ENCODE data around the gene CDK18.
"Not testable (repeated sequence)": the region's sequence is repeated elsewhere in the genome, so short reads cannot be mapped to it uniquely, and the experiment has no call there.

CDK18 gene

GRCh38 chr1:205472737-205473441 lies 31.6 kb upstream of the CDK18 start:
- peaks cover 0 to 16% of the 10 kb centered on the region in 2 donors for H3K27me3 ChIP-seq (ENCODE audit: control insufficient read depth in 1 of 2, insufficient read depth in 2 of 2, low read length in 2 of 2)
- H3K4me1 ChIP-seq (ENCODE audit: insufficient read depth, low read length): peaks cover 5% of the 10 kb centered on the region
- no peak overlapping the region for H3K4me3 ChIP-seq (ENCODE audit: low read depth in 1 of 2, low read length in 2 of 2)

GRCh38 chr1:205473475-205473874 lies 31.0 kb upstream of the CDK18 start:
- Histone ChIP-seq H3K27me3 (ENCODE audit: control insufficient read depth in 1 of 2, insufficient read depth in 2 of 2, low read length in 2 of 2) (peaks cover 0 to 16% of the 10 kb centered on the region in 2 donors), H3K36me3 (ENCODE audit: insufficient read depth, low read length) (no peaks in the 10 kb centered on the region), H3K4me3 (ENCODE audit: low read depth in 1 of 2, low read length in 2 of 2) (no peak overlapping the region), H3K27ac (ENCODE audit: low read depth, low read length) (no peak overlapping the region), H3K9ac (ENCODE audit: low read length) (no peak overlapping the region), H3K4me1 (ENCODE audit: insufficient read depth, low read length) (peaks cover 7% of the 10 kb centered on the region), H3K9me3 (ENCODE audit: low read length) (peaks cover 6% of the 10 kb centered on the region)

More at GRCh38 chr1:205472737-205473441, 31.6 kb upstream of the CDK18 start:
- Histone ChIP-seq H3K9me3 (ENCODE audit: low read length) (peaks cover 6% of the 10 kb centered on the region), H3K27ac (ENCODE audit: low read depth, low read length) (no peak overlapping the region), H3K9ac (ENCODE audit: low read length) (no peak overlapping the region), H3K36me3 (ENCODE audit: insufficient read depth, low read length) (no peaks in the 10 kb centered on the region)

GRCh38 chr1:205473966-205474365 lies 30.5 kb upstream of the CDK18 start:
- Histone ChIP-seq H3K27me3 (ENCODE audit: control insufficient read depth in 1 of 2, insufficient read depth in 2 of 2, low read length in 2 of 2) (peaks cover 0 to 16% of the 10 kb centered on the region in 2 donors), H3K9me3 (ENCODE audit: low read length) (peaks cover 6% of the 10 kb centered on the region), H3K4me3 (ENCODE audit: low read depth in 1 of 2, low read length in 2 of 2) (no peak overlapping the region)

GRCh38 chr1:205474571-205474970 lies 29.9 kb upstream of the CDK18 start:
- Histone ChIP-seq H3K9ac (ENCODE audit: low read length) (no peak overlapping the region), H3K4me3 (ENCODE audit: low read depth in 1 of 2, low read length in 2 of 2) (no peak overlapping the region), H3K36me3 (ENCODE audit: insufficient read depth, low read length) (no peaks in the 10 kb centered on the region), H3K4me1 (ENCODE audit: insufficient read depth, low read length) (peaks cover 7% of the 10 kb centered on the region), H3K27me3 (ENCODE audit: control insufficient read depth in 1 of 2, insufficient read depth in 2 of 2, low read length in 2 of 2) (peaks cover 0 to 16% of the 10 kb centered on the region in 2 donors), H3K27ac (ENCODE audit: low read depth, low read length) (no peak overlapping the region), H3K9me3 (ENCODE audit: low read length) (peaks cover 6% of the 10 kb centered on the region)

More at GRCh38 chr1:205473966-205474365, 30.5 kb upstream of the CDK18 start:
- Histone ChIP-seq H3K27ac (ENCODE audit: low read depth, low read length) (no peak overlapping the region), H3K36me3 (ENCODE audit: insufficient read depth, low read length) (no peaks in the 10 kb centered on the region), H3K4me1 (ENCODE audit: insufficient read depth, low read length) (peaks cover 7% of the 10 kb centered on the region), H3K9ac (ENCODE audit: low read length) (no peak overlapping the region)

GRCh38 chr1:205475855-205476254 lies 28.6 kb upstream of the CDK18 start:
- H3K27ac ChIP-seq (ENCODE audit: low read depth, low read length): no peak overlapping the region
- H3K27me3 ChIP-seq (ENCODE audit: control insufficient read depth in 1 of 2, insufficient read depth in 2 of 2, low read length in 2 of 2): peaks cover 0 to 16% of the 10 kb centered on the region in 2 donors
- peaks cover 6% of the 10 kb centered on the region for H3K9me3 ChIP-seq (ENCODE audit: low read length)
- no peak overlapping the region for H3K4me3 ChIP-seq (ENCODE audit: low read depth in 1 of 2, low read length in 2 of 2)
- no peaks in the 10 kb centered on the region for H3K36me3 ChIP-seq (ENCODE audit: insufficient read depth, low read length)
- H3K4me1 ChIP-seq (ENCODE audit: insufficient read depth, low read length): peaks cover 7% of the 10 kb centered on the region
- H3K9ac ChIP-seq (ENCODE audit: low read length): no peak overlapping the region

GRCh38 chr1:205476648-205477047 lies 27.8 kb upstream of the CDK18 start:
- H3K27me3 ChIP-seq (ENCODE audit: control insufficient read depth in 1 of 2, insufficient read depth in 2 of 2, low read length in 2 of 2): peaks cover 0 to 20% of the 10 kb centered on the region in 2 donors

GRCh38 chr1:205477121-205477758 lies 27.2 kb upstream of the CDK18 start:
- no peaks in the 10 kb centered on the region for H3K36me3 ChIP-seq (ENCODE audit: insufficient read depth, low read length)
- peaks cover 6% of the 10 kb centered on the region for H3K9me3 ChIP-seq (ENCODE audit: low read length)
- H3K9ac ChIP-seq (ENCODE audit: low read length): no peak overlapping the region
- peaks cover 0 to 25% of the 10 kb centered on the region in 2 donors for H3K27me3 ChIP-seq (ENCODE audit: control insufficient read depth in 1 of 2, insufficient read depth in 2 of 2, low read length in 2 of 2)
- H3K27ac ChIP-seq (ENCODE audit: low read depth, low read length): no peak overlapping the region
- H3K4me1 ChIP-seq (ENCODE audit: insufficient read depth, low read length): peaks cover 7% of the 10 kb centered on the region
- no peak overlapping the region for H3K4me3 ChIP-seq (ENCODE audit: low read depth in 1 of 2, low read length in 2 of 2)

More at GRCh38 chr1:205476648-205477047, 27.8 kb upstream of the CDK18 start:
- H3K36me3 ChIP-seq (ENCODE audit: insufficient read depth, low read length): no peaks in the 10 kb centered on the region
- no peak overlapping the region for H3K27ac ChIP-seq (ENCODE audit: low read depth, low read length)
- H3K9ac ChIP-seq (ENCODE audit: low read length): no peak overlapping the region
- H3K9me3 ChIP-seq (ENCODE audit: low read length): peaks cover 6% of the 10 kb centered on the region
- H3K4me1 ChIP-seq (ENCODE audit: insufficient read depth, low read length): peaks cover 7% of the 10 kb centered on the region
- no peak overlapping the region for H3K4me3 ChIP-seq (ENCODE audit: low read depth in 1 of 2, low read length in 2 of 2)

GRCh38 chr1:205477759-205478247 lies 26.7 kb upstream of the CDK18 start:
- no peaks in the 10 kb centered on the region for H3K36me3 ChIP-seq (ENCODE audit: insufficient read depth, low read length)
- peaks cover 0 to 25% of the 10 kb centered on the region in 2 donors for H3K27me3 ChIP-seq (ENCODE audit: control insufficient read depth in 1 of 2, insufficient read depth in 2 of 2, low read length in 2 of 2)
- H3K27ac ChIP-seq (ENCODE audit: low read depth, low read length): no peak overlapping the region
- peaks cover 6% of the 10 kb centered on the region for H3K9me3 ChIP-seq (ENCODE audit: low read length)
- no peak overlapping the region for H3K4me3 ChIP-seq (ENCODE audit: low read depth in 1 of 2, low read length in 2 of 2)
- no peak overlapping the region for H3K9ac ChIP-seq (ENCODE audit: low read length)
- peaks cover 7% of the 10 kb centered on the region for H3K4me1 ChIP-seq (ENCODE audit: insufficient read depth, low read length)

- H3K27ac ChIP-seq (ENCODE audit: low read depth, low read length): not testable (repeated sequence)
- H3K27me3 ChIP-seq (ENCODE audit: control insufficient read depth in 1 of 2, insufficient read depth in 2 of 2, low read length in 2 of 2): peaks cover under 1 to 25% of the 10 kb centered on the region in 2 donors
These were observed 25.5 kb upstream of the CDK18 start for GRCh38 chr1:205478985-205479384.

GRCh38 chr1:205480349-205480985 lies 24.0 kb upstream of the CDK18 start:
- peaks cover 4% of the 10 kb centered on the region for H3K9me3 ChIP-seq (ENCODE audit: low read length)
- peaks cover 6 to 22% of the 10 kb centered on the region in 2 donors for H3K27me3 ChIP-seq (ENCODE audit: control insufficient read depth in 1 of 2, insufficient read depth in 2 of 2, low read length in 2 of 2)
- no peak overlapping the region for H3K4me3 ChIP-seq (ENCODE audit: low read depth in 1 of 2, low read length in 2 of 2)
- H3K9ac ChIP-seq (ENCODE audit: low read length): no peak overlapping the region
- peaks cover 7% of the 10 kb centered on the region for H3K4me1 ChIP-seq (ENCODE audit: insufficient read depth, low read length)
- H3K36me3 ChIP-seq (ENCODE audit: insufficient read depth, low read length): no peaks in the 10 kb centered on the region
- no peak overlapping the region for H3K27ac ChIP-seq (ENCODE audit: low read depth, low read length)

More at GRCh38 chr1:205478985-205479384, 25.5 kb upstream of the CDK18 start:
- not testable (repeated sequence) for H3K36me3 ChIP-seq (ENCODE audit: insufficient read depth, low read length); H3K9ac ChIP-seq (ENCODE audit: low read length); H3K9me3 ChIP-seq (ENCODE audit: low read length); H3K4me3 ChIP-seq (ENCODE audit: low read depth in 1 of 2, low read length in 2 of 2); H3K4me1 ChIP-seq (ENCODE audit: insufficient read depth, low read length)

- Histone ChIP-seq H3K4me3 (ENCODE audit: low read depth in 1 of 2, low read length in 2 of 2) (no peak overlapping the region), H3K27ac (ENCODE audit: low read depth, low read length) (no peak overlapping the region), H3K9me3 (ENCODE audit: low read length) (no peaks in the 10 kb centered on the region), H3K4me1 (ENCODE audit: insufficient read depth, low read length) (peaks cover 7% of the 10 kb centered on the region), H3K27me3 (ENCODE audit: control insufficient read depth in 1 of 2, insufficient read depth in 2 of 2, low read length in 2 of 2) (peaks cover 6 to 23% of the 10 kb centered on the region in 2 donors), H3K36me3 (ENCODE audit: insufficient read depth, low read length) (no peaks in the 10 kb centered on the region), H3K9ac (ENCODE audit: low read length) (no peak overlapping the region)
These were observed 23.3 kb upstream of the CDK18 start for GRCh38 chr1:205481218-205481617.
